T-cell (primary cell): ENCODE results near the gene XXYLT1. TPM values are rescaled to one million over a fixed set of nuclear protein-coding genes. Genes with fewer than 3 reads are reported as not detected.

ENCODE experiments used
- ATAC-seq, 4 experiments: fragments of 200-7000 bp in 3 of 4; fragments of 150-1000 bp in 1 of 4; cut with Tn5 transposase; replicated peaks in 1 of 4; 1 replicate in 3 of 4; 2 replicates in 1 of 4; pipeline ENCODE4 v1.10.0; 2021; ENCODE audit warnings: moderate library complexity in 3 of 4, mild to moderate bottlenecking in 2 of 4, moderate number of reproducible peaks in 1 of 4
- CTCF ChIA-PET, 2 donors: fragments of 300-600 bp; sonication (Branson Sonifier 250); formaldehyde crosslinking; loops; one replicate each; lab custom pipeline; 2022; ENCODE audit warnings: antibody characterized with exemption in 2 of 2; lab: Charles Lee
- POLR2A ChIA-PET, 2 donors: fragments of 300-600 bp; sonication (Branson Sonifier 250); formaldehyde crosslinking; loops; one replicate each; lab custom pipeline; 2022; ENCODE audit warnings: antibody characterized with exemption in 2 of 2; lab: Charles Lee
- DNase-seq, 35 experiments: peaks; one replicate each; pipeline versions ENCODE4 v3.0.0 to v3.0.0-alpha.2; 2013 to 2023
- H3K27ac ChIP-seq: one replicate; pipeline ENCODE4 v1.5.1; 2013; ENCODE audit warnings: low read length
- H3K27me3 ChIP-seq, 2 experiments: replicated peaks in 1 of 2; 1 replicate in 1 of 2; 2 replicates in 1 of 2; pipeline versions ENCODE4 v1.6.1 to v1.7.0; 2013; ENCODE audit warnings: low read length in 1 of 2, mixed read lengths in 1 of 2; ENCODE audit not compliant: control insufficient read depth in 2 of 2, insufficient read depth in 2 of 2; ENCODE audit errors: extremely low read depth in 1 of 2
- H3K36me3 ChIP-seq, 2 donors: 1 replicate in 1 of 2; 2 replicates in 1 of 2; pipeline versions ENCODE4 v1.6.1 to v1.7.0; 2013; ENCODE audit warnings: low read length in 1 of 2; ENCODE audit not compliant: control insufficient read depth in 2 of 2, insufficient read depth in 1 of 2; ENCODE audit errors: extremely low read depth in 1 of 2
- H3K4me1 ChIP-seq, 2 experiments: 1 replicate in 1 of 2; 2 replicates in 1 of 2; pipeline versions ENCODE4 v1.6.1 to v1.7.0; 2013; ENCODE audit warnings: low read length in 2 of 2, mixed read lengths in 1 of 2; ENCODE audit not compliant: insufficient read depth in 2 of 2, control insufficient read depth in 1 of 2; ENCODE audit errors: extremely low read depth in 1 of 2
- H3K4me3 ChIP-seq, 2 donors: 1 replicate in 1 of 2; 2 replicates in 1 of 2; pipeline versions ENCODE4 v1.5.1 to v1.7.0; 2013; ENCODE audit warnings: mild to moderate bottlenecking in 2 of 2, low read length in 1 of 2, moderate library complexity in 1 of 2; ENCODE audit not compliant: control insufficient read depth in 1 of 2; ENCODE audit errors: extremely low read depth in 1 of 2
- H3K9me3 ChIP-seq: 2 replicates; pipeline ENCODE4 v1.7.0; 2013
- H3K27ac Mint-ChIP-seq, 2 donors: one replicate each; pipeline ENCODE4 v1.8.0; 2020 to 2021; ENCODE audit warnings: mild to moderate bottlenecking in 2 of 2, mixed read lengths in 2 of 2
- H3K27me3 Mint-ChIP-seq, 2 donors: one replicate each; pipeline ENCODE4 v1.8.0; 2021 to 2022; ENCODE audit warnings: mixed read lengths in 2 of 2
- H3K36me3 Mint-ChIP-seq: one replicate; pipeline ENCODE4 v1.8.0; 2021; ENCODE audit warnings: mixed read lengths
- H3K4me1 Mint-ChIP-seq, 3 donors: one replicate each; pipeline ENCODE4 v1.8.0; 2020 to 2022; ENCODE audit warnings: mixed read lengths in 3 of 3, mild to moderate bottlenecking in 1 of 3
- H3K4me3 Mint-ChIP-seq, 3 donors: one replicate each; pipeline ENCODE4 v1.8.0; 2020 to 2022; ENCODE audit warnings: mild to moderate bottlenecking in 3 of 3, mixed read lengths in 3 of 3, moderate library complexity in 3 of 3
- H3K9me3 Mint-ChIP-seq, 3 donors: one replicate each; pipeline ENCODE4 v1.8.0; 2020 to 2022; ENCODE audit warnings: mixed read lengths in 3 of 3
- WGBS: methylation state at CpG from one replicate; pipeline ENCODE4 v1.1.5; 2013; ENCODE audit warnings: missing lambda C conversion rate; ENCODE audit not compliant: insufficient coverage; 5-methylcytosine and 5-hydroxymethylcytosine counted together
- total RNA-seq, 35 experiments: library from RNA in 6 of 35; stranded (reverse) in 6 of 35; fragments of 120-200 nt in 1 of 35; gene quantifications; one replicate each; pipeline versions ENCODE4 v1.2.1 to v1.2.4 and lab custom pipeline; 2013 to 2026

XXYLT1 gene
- total RNA-seq, 5 donors from 2014 or later (not counting 1 experiment from before 2014, with no cell fraction given): 4.6 to 9.1 (median 5.7) TPM

DNA sequence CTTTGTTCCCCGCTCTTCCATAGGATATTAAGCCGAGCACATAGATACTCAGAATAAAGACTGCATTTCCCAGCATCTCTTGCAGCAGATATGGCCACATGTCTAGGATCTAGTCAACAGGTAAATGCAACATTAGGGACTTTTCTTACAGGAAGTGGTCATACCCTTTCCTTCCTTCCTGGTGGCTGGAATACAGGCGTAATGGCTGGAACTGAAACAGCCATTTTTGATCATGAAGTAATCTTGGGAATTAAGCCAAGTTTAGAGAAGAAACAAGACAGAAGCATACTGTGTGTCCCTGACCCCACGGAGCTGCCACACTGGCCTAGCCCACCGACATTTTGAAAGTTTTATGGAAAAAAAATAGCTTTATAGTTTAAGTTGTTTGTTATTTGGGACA, 234.0 kb downstream of the XXYLT1 start:
- H3K9me3 Mint-ChIP-seq: no peaks in the 10 kb centered on the region
- Histone ChIP-seq H3K27me3 (peaks cover 0 to 36% of the 10 kb centered on the region in 2 experiments), H3K36me3 (no peaks in the 10 kb centered on the region), H3K9me3 (no peaks in the 10 kb centered on the region), H3K4me1 (no peaks in the 10 kb centered on the region), H3K27ac (no peak overlapping the region), H3K4me3 (no peak overlapping the region)
- H3K27ac Mint-ChIP-seq: no peak overlapping the region
- CTCF ChIA-PET: no interaction called here
- no peak for DNase-seq
- POLR2A ChIA-PET: no interaction called here
- 88% methylated on average over 1 of the region's 5 CpGs for WGBS
- no peak for ATAC-seq
- H3K4me3 Mint-ChIP-seq: no peak overlapping the region
- no peaks in the 10 kb centered on the region for H3K4me1 Mint-ChIP-seq
- no peaks in the 10 kb centered on the region for H3K36me3 Mint-ChIP-seq
- peaks cover 4 to 5% of the 10 kb centered on the region in 2 donors for H3K27me3 Mint-ChIP-seq

DNA sequence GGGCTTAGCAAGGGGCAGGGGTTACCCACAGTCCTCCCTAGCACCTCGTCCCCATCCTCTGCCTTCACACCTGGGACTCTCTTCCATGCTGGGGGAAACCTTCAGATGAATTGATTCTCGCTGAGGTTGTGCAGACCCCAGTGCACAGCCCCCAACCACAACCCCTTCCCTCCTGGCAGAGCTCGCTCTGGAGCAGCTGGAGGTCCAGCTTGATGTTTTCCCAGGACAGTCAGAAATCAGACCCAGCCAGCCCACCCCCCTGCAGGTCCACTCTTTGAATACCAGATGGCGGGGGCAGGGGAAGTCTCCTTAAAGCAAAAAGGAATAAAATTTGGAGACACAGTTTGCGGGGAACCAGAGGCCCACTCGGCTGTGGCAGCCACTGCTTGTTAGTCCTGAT, 234.4 kb downstream of the XXYLT1 start:
- Histone ChIP-seq H3K27ac (no peak overlapping the region), H3K27me3 (peaks cover 0 to 33% of the 10 kb centered on the region in 2 experiments), H3K4me1 (no peaks in the 10 kb centered on the region), H3K9me3 (no peaks in the 10 kb centered on the region), H3K4me3 (no peak overlapping the region), H3K36me3 (no peaks in the 10 kb centered on the region)
- CTCF ChIA-PET: no interaction called here
- no peaks in the 10 kb centered on the region for H3K4me1 Mint-ChIP-seq
- no peak overlapping the region for H3K27ac Mint-ChIP-seq
- POLR2A ChIA-PET: no interaction called here
- WGBS: 78% methylated on average over 5 of the region's 6 CpGs
- ATAC-seq (no peak), DNase-seq (no peak)
- no peaks in the 10 kb centered on the region for H3K36me3 Mint-ChIP-seq
- H3K9me3 Mint-ChIP-seq: no peaks in the 10 kb centered on the region
- peaks cover 4 to 5% of the 10 kb centered on the region in 2 donors for H3K27me3 Mint-ChIP-seq
- no peak overlapping the region for H3K4me3 Mint-ChIP-seq

DNA sequence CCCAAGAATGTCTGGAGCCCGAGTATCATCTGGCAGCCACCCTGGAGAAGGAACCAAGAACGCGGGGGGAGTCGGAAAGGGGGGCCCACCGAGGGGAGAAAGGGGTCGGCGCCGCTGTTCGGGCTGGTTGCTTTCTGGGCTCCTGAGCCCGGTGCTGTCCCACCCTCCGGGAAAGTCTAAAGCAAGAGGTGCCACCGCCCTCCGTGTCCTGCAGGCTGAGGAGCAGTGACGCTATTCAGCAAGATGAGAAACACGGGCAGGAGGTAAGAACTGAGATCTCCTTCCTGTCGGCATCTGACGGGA, 234.8 kb downstream of the XXYLT1 start:
- H3K9me3 Mint-ChIP-seq: no peaks in the 10 kb centered on the region
- CTCF ChIA-PET: no interaction called here

DNA sequence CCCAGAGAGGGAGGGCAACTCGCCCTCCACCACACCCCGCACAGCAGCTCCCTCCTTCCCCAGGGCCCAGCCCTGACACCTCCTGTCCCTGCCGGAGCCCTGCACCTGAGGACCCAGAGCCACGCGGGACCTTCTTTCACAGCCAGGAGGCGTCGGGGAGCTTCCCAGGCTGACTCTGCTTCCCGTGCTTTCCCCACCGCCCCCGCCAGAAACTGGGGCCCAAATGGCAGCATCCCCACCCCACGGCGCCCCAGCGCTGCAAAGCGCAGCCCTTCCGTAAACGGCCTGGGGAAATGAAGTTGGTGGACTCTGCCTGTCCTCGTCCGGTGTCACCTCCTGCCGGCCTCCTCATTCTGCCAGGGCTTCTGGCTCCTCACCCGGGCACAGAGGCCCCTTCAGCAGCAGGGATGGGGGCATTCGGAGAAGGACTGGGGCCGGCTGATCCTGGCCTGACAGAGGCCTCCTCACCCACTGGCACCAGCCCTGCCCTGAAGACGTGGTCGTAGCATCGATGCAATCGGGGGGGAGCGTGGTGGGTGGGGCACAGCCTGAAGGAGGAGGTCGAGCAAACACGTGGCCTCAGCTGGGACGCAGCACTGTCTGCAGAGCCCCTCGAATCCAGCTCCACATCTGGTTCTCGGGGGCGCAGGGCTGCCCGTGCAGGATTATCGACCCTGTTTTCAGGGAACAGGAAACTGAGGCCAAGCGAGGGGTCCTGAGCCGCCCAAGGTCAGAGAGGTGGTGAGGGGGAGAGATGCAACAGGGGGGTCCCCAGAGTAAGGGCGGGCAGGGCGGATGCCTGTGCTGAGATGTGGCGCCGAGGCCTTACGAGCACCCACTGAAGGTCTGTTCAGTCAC, 235.4 kb downstream of the XXYLT1 start:
- ChIA-PET CTCF (no interaction called here), POLR2A (no interaction called here)
- Mint-ChIP-seq H3K36me3 (no peaks in the 10 kb centered on the region), H3K4me3 (no peak overlapping the region), H3K9me3 (no peaks in the 10 kb centered on the region), H3K27ac (no peak overlapping the region), H3K27me3 (peaks cover 4 to 5% of the 10 kb centered on the region in 2 donors), H3K4me1 (no peaks in the 10 kb centered on the region)
- 84% methylated on average over 40 of the region's 42 CpGs for WGBS
- Histone ChIP-seq H3K4me3 (no peak overlapping the region), H3K36me3 (no peaks in the 10 kb centered on the region), H3K4me1 (no peaks in the 10 kb centered on the region), H3K27ac (no peak overlapping the region), H3K27me3 (peaks cover 0 to 27% of the 10 kb centered on the region in 2 experiments), H3K9me3 (no peaks in the 10 kb centered on the region)
- ATAC-seq (no peak), DNase-seq (no peak)

More for the DNA sequence above, 234.8 kb downstream of the XXYLT1 start:
- no peak overlapping the region for H3K4me3 ChIP-seq
- Mint-ChIP-seq H3K4me3 (no peak overlapping the region), H3K27me3 (peaks cover 4 to 5% of the 10 kb centered on the region in 2 donors), H3K4me1 (no peaks in the 10 kb centered on the region), H3K27ac (no peak overlapping the region), H3K36me3 (no peaks in the 10 kb centered on the region)
- H3K4me1 ChIP-seq: no peaks in the 10 kb centered on the region
- no peaks in the 10 kb centered on the region for H3K36me3 ChIP-seq
- WGBS: 86% methylated on average over 12 of the region's 17 CpGs
- H3K27me3 ChIP-seq: peaks cover 0 to 31% of the 10 kb centered on the region in 2 experiments
- ATAC-seq (no peak), DNase-seq (no peak)
- POLR2A ChIA-PET: no interaction called here
- H3K9me3 ChIP-seq: no peaks in the 10 kb centered on the region
- no peak overlapping the region for H3K27ac ChIP-seq

- DNase-seq: no peak
- peaks cover 4 to 5% of the 10 kb centered on the region in 2 donors for H3K27me3 Mint-ChIP-seq
- H3K4me1 Mint-ChIP-seq: no peaks in the 10 kb centered on the region
- no peaks in the 10 kb centered on the region for H3K9me3 Mint-ChIP-seq
- ChIA-PET POLR2A (no interaction called here), CTCF (no interaction called here)
- no peak overlapping the region for H3K4me3 Mint-ChIP-seq
- Histone ChIP-seq H3K4me1 (no peaks in the 10 kb centered on the region), H3K4me3 (no peak overlapping the region), H3K9me3 (no peaks in the 10 kb centered on the region), H3K36me3 (no peaks in the 10 kb centered on the region), H3K27ac (no peak overlapping the region), H3K27me3 (peaks cover 0 to 26% of the 10 kb centered on the region in 2 experiments)
- no peaks in the 10 kb centered on the region for H3K36me3 Mint-ChIP-seq
- no peak for ATAC-seq
- 92% methylated on average over 6 of the region's 11 CpGs for WGBS
- H3K27ac Mint-ChIP-seq: no peak overlapping the region
Measured at GRCh38 chr3:195034541-195034940, 236.4 kb downstream of the XXYLT1 start.

DNA sequence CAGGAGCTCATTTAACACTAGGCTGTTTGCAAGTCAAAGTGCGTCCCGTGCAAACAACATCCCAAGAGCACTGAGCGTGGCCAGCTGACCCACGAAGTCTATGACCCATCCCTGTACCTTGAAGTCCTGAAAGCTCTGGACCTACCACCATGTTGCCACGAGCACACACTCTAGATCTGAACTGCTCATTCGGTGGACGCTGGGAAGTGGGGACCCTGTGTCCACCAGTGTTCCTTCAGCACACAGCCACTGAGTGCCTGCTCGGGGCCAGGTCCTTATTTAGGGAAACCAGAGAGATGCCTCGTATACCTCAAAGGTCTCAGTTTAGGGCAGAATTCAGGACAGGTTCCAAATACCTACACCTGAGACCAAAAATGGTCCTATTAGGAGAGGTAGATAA, 236.9 kb downstream of the XXYLT1 start:
- H3K9me3 ChIP-seq: no peaks in the 10 kb centered on the region
- H3K4me3 ChIP-seq: no peak overlapping the region
- no peaks in the 10 kb centered on the region for H3K36me3 ChIP-seq
- Mint-ChIP-seq H3K4me1 (no peaks in the 10 kb centered on the region), H3K36me3 (no peaks in the 10 kb centered on the region), H3K27ac (no peak overlapping the region), H3K4me3 (no peak overlapping the region), H3K9me3 (no peaks in the 10 kb centered on the region), H3K27me3 (peaks cover 0 to 3% of the 10 kb centered on the region in 2 donors)
- H3K27ac ChIP-seq: no peak overlapping the region
- no peak for DNase-seq
- H3K4me1 ChIP-seq: no peaks in the 10 kb centered on the region
- POLR2A ChIA-PET: no interaction called here
- WGBS: 71% methylated on average over 7 of the region's 9 CpGs
- no peak for ATAC-seq
- CTCF ChIA-PET: no interaction called here
- H3K27me3 ChIP-seq: peaks cover 0 to 22% of the 10 kb centered on the region in 2 experiments
